ENCODE data around the gene PAX5.

- TF ChIP-seq CTCF (IDR thresholded peaks at IDR 0.05), result no peak
- TF ChIP-seq POLR2A (IDR thresholded peaks at IDR 0.05), result no peak
Measured at GRCh38 chr9:37031081-37031480, 3.0 kb downstream of the PAX5 start.

Measured in uterus (tissue), 2 donors.